Measurements from ENCODE around the gene TSNAX.

- TF ChIP-seq GABPA (IDR thresholded peaks at IDR 0.05 in 1 of 2, conservative IDR thresholded peaks at IDR 0.05 in 1 of 2) (no peak), CTCF (IDR thresholded peaks at IDR 0.05; ENCODE audit: low read depth, low read length, missing input control) (no peak), MAX (IDR thresholded peaks at IDR 0.05) (no peak), REST (IDR thresholded peaks at IDR 0.05) (no peak), SP1 (IDR thresholded peaks at IDR 0.05) (no peak), JUND (IDR thresholded peaks at IDR 0.05) (no peak), EGR1 (IDR thresholded peaks at IDR 0.05; ENCODE audit: low read depth in 2 of 2) (no peak), ZBTB33 (IDR thresholded peaks at IDR 0.05) (no peak), TAF1 (conservative IDR thresholded peaks at IDR 0.05) (no peak), RAD21 (IDR thresholded peaks at IDR 0.05) (no peak)
Measured at GRCh38 chr1:231594123-231594522, 65.7 kb downstream of the TSNAX start.

Data from liver (tissue), 3 donors.